Inflammatory macrophage treated with lipopolysaccharide for 1 hour (primary cell): ENCODE data around the gene TSGA10IP.

Experiments used
- DNase-seq, 2 donors: peaks; one replicate each; pipeline ENCODE4 v3.0.0-alpha.2; 2020 to 2022

Gene TSGA10IP

DNA sequence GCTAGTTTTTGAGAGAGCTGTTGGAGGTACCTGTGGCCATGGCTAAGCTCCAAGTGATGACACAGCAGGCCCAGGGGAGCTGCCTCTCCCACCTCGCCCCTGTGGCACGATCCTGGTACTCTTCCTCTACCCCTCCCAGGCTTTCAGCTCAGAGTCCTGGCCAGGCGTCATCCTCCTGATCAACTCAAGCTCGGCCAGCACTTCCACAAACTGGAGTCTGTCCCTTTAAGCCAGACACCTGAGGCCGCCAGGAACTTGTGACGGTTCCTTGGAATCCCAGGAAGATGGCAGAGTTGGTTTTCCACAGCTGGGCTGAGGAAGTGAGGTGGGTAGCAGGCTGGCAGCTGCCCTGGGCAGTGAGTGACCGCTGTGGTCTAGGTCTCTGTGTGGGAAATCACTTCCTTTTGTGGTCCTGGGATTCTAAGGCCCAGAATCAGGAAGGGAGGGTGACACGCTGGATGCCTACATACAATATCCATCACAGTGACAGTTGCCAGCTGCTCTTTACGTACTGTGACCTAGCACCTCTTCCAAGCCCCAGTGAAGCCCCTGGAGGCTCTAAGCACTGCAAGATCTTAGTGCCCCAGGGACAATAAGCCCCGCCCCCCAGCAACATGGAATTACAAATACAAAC is 63.3 kb downstream of the TSGA10IP start:
- DNase-seq, result peak in 1 of 2 donors; percentile 18
